Measurements from ENCODE around the gene SLC29A1.

SLC29A1 gene

GRCh38 chr6:44270526-44271405 lies 47.4 kb downstream of the SLC29A1 start:
- DNase-seq: no peak

GRCh38 chr6:44271406-44271723 lies 48.0 kb downstream of the SLC29A1 start:
- no peak for DNase-seq

DNA sequence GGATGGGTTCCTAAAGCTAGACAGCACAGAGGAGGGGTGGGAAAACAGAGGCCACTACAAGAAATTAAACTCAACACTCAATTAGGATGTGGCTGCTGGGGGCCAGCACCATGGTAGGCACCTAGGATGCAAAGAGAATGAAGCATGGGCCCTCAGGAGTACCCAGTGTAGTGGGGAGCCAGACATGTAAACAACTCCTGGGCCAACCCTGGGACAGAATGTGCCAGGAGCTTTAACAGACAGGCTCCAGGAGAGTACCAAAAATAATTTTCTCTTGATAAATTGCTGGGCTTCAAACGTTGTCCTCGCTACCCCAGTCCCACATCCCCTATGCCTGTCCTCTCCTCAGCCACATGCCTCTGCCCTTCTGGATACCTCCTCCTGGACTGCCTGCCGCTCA lies 48.5 kb downstream of the SLC29A1 start:
- no peak for DNase-seq

GRCh38 chr6:44272529-44272928 lies 49.1 kb downstream of the SLC29A1 start:
- no peak for DNase-seq

DNA sequence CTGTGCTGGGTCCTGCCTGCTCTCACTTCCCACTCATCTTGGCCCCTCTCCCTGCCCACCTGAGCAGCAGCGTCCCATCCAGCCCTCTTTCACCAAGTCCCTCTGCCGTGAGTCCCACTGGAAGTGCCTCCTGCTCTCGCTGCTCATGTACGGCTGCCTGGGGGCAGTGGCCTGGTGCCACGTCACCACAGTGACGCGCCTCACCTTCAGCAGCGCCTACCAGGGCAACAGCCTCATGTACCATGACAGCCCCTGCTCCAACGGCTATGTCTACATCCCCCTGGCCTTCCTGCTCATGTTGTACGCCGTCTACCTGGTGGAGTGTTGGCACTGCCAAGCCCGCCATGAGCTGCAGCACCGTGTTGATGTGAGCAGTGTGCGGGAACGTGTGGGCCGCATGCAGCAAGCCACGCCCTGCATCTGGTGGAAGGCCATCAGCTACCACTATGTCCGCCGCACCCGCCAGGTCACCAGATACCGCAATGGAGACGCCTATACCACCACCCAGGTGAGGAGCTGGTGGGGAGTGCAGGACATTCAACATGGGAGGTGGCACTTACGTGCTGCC lies 49.7 kb downstream of the SLC29A1 start:
- no peak for DNase-seq

GRCh38 chr6:44273617-44274016 lies 50.2 kb downstream of the SLC29A1 start:
- DNase-seq: no peak

DNA sequence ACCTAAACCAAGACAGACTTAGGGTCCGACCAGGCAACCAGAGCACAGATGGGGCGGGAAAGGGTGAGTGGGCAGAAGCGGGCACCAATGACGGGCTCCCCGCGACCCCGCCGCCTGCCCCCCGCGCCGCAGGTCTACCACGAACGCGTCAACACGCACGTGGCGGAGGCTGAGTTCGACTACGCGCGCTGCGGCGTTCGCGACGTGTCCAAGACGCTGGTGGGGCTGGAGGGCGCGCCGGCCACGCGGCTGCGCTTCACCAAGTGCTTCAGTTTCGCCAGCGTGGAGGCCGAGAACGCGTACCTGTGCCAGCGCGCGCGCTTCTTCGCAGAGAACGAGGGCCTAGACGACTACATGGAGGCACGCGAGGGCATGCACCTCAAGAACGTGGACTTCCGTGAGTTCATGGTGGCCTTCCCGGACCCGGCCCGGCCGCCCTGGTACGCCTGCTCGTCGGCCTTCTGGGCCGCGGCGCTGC lies 51.9 kb downstream of the SLC29A1 start:
- no peak for DNase-seq

GRCh38 chr6:44275749-44276648 lies 52.6 kb downstream of the SLC29A1 start:
- no peak for DNase-seq

DNA sequence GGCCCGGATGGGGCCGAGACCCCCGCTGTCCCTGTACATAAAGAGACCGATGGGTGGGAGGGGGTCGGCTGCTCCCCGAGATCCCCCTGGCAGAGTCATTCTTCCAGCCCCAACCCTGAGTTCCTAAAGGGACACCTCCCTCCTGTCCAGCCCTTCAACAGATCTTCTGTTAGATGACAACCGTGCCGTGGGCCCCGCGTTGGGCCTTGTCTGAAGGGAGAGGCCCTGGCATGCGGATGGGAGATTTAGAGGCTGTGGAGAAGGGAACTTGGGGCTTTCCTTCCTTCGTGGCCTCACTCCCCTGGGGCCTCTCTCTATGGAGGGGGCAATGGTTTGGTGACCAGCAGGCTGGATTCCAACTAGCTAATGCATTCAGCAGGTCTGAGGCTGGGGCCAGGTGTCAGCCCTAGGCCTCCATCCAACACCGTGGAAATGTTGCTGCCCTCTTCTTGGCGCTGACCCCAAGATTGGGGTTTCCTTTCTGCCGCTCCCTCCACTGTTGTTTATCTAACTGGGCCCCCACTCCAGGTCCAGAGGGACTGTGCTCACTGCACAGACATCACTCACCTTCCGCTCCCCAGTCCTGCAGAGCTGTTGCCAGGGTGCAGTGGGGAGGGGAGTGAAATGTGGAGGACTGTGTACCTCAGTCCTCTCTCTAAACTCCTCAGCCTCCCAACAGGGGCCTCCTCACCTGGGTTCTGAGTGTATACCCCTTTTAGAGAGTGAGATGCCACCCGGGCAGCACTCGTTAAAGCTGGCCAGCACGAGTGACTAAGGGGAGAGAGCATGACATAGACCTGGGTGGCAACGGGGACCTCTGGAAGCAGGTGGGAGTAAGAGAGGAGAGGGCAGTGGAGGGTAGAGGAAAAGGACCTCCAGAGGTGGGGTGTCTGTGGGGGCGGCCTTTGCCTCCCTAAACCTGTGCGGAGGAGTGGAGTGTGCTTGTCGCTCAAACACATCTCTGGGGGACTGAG lies 53.6 kb downstream of the SLC29A1 start:
- no peak for DNase-seq

DNA sequence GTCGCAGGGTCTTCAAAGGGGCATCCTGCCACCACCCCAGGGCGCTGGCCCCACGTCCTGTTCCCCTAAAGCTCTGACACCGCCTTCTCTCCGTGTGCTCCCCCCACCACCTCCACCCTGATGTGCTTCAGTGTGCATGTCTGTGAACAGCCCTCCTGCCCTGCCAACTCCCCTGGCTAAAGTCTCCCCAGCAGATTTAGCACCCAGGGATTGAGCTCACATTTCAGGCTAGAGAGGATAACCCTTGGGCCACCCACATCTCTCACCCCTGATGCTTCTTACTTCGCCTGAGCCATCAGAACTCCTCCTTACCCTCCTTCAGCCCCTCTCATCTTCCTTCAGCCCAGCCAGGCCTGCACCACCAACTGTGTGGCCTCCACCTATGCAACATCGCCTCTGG lies 54.4 kb downstream of the SLC29A1 start:
- DNase-seq: no peak

DNA sequence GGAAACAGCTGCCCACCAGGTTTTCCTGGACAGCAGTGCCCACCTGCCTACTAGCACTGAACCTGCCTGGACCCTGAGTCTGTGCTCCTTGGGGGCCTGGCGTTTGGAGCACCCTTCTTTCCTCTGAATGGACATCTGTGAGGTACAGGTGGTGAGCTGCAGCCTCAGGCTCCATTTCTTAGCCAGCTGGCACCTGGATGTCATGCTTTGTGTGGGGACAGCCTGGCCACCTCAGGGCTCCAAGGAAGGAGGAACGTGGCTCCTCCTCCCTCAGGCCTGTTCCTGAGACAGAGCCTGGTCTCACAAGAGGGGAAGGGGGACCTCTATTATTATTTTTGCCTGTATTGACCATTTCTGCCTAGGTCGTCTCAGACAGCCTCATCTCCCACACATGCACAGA lies 54.9 kb downstream of the SLC29A1 start:
- no peak for DNase-seq

DNA sequence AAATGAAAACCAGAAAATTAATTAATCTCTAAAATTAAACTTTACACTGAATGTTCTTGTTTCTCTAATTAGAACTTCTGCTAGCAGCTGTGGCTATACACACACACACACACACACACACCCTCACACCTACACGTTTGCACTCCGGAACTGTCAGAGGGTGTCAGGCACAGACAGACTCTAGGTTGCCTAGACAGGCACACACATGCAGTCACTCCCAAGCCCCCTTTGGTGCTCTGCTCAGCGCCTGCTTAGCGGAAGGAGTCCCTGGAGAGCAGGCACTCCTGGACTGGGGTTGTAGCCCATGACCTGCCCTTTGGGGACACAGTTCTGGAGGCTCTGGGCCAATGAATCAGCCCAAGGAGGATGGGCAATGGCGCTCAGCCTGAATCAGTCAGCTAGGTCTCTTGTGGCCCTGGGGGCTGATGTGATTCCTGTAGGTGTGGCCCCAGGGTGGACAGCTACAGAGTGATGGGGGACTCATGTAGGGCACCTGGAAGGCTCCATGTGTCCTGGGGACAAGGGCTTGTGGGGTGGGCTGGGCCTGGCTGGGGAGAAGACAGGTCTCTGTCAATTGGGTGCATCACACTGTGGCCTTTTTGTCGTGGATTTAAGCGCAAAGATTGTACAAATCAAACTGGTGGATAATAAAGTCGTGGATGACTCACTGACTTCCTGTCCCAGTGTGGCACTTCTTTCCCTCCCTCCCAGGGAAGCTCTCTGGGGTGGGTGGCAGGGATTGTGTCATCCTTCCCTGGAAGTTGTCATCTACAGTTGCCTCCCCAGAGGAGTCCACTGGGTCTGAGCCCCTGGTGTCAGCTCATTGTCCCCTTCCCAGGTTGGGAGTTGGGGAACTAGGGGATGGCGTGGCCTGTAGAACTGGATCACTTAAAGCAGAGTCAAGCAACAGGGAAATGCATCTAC lies 55.6 kb downstream of the SLC29A1 start:
- no peak for DNase-seq

Data from Kasumi-1 (cell line).